A673 (cell line): ENCODE measurements around the gene TFR2. TPM values are rescaled to one million over a fixed set of nuclear protein-coding genes. Genes with fewer than 3 reads are reported as not detected.

Source experiments
- BruUV-seq: library from RNA; stranded (reverse); fragments of 400-500 nt; replicated peaks from 2 replicates; lab custom pipeline; 2021; lab: Mats Ljungman, UMichigan
- CTCF ChIA-PET: fragments of 300-600 bp; sonication (Branson Sonifier 250); formaldehyde crosslinking; loops from one replicate; lab custom pipeline; 2022; ENCODE audit warnings: antibody characterized with exemption; lab: Charles Lee
- POLR2A ChIA-PET: fragments of 300-600 bp; sonication (Branson Sonifier 250); formaldehyde crosslinking; loops from one replicate; lab custom pipeline; 2022; ENCODE audit warnings: antibody characterized with exemption; ENCODE audit not compliant: low non-redundant PET; lab: Charles Lee
- DNase-seq: peaks from one replicate; pipeline ENCODE4 v3.0.0-alpha.2; 2015; ENCODE audit warnings: low spot score
- H3K27ac ChIP-seq: fragments of 200-600 bp; sonication (generic); 2 replicates; pipeline ENCODE4 v1.5.1; 2016; ENCODE audit warnings: mixed run types, low read depth, mild to moderate bottlenecking, mixed read lengths, antibody characterized with exemption, low read length; ENCODE audit not compliant: poor library complexity, severe bottlenecking
- H3K27me3 ChIP-seq: fragments of 200-600 bp; sonication (generic); replicated peaks from 2 replicates; pipeline ENCODE4 v1.6.1; 2017; ENCODE audit warnings: mixed run types, low read depth, mild to moderate bottlenecking, mixed read lengths, antibody characterized with exemption, low read length; ENCODE audit not compliant: insufficient read depth, poor library complexity
- H3K36me3 ChIP-seq: fragments of 200-600 bp; sonication (generic); 2 replicates; pipeline ENCODE4 v1.6.1; 2016; ENCODE audit warnings: mixed run types, mild to moderate bottlenecking, mixed read lengths, antibody characterized with exemption, low read length; ENCODE audit not compliant: insufficient read depth, poor library complexity, severe bottlenecking
- H3K4me1 ChIP-seq: fragments of 200-600 bp; sonication (generic); 2 replicates; pipeline ENCODE4 v1.6.1; 2017; ENCODE audit warnings: mixed run types, mild to moderate bottlenecking, mixed read lengths, antibody characterized with exemption, low read length; ENCODE audit not compliant: insufficient read depth, poor library complexity, severe bottlenecking
- H3K4me3 ChIP-seq: fragments of 200-600 bp; sonication (generic); 2 replicates; pipeline ENCODE4 v1.5.1; 2016; ENCODE audit warnings: low read depth, mixed run types, mild to moderate bottlenecking, mixed read lengths, low read length; ENCODE audit not compliant: poor library complexity, severe bottlenecking
- H3K9me3 ChIP-seq: fragments of 200-600 bp; sonication (generic); 2 replicates; pipeline ENCODE4 v1.6.1; 2016; ENCODE audit warnings: mixed run types, low read depth, mild to moderate bottlenecking, mixed read lengths, antibody characterized with exemption, low read length; ENCODE audit not compliant: poor library complexity, severe bottlenecking
- EZH2 ChIP-seq: fragments of 200-600 bp; sonication (generic); IDR thresholded peaks from 2 replicates; pipeline ENCODE4 v1.6.1; 2017; ENCODE audit warnings: borderline replicate concordance, low read depth, mild to moderate bottlenecking, mixed read lengths, antibody characterized with exemption, low read length; ENCODE audit not compliant: poor library complexity, severe bottlenecking
- intact Hi-C: fragments of 100-400 bp; cut with micrococcal nuclease; formaldehyde crosslinking; loops from one replicate; pipeline ENCODE4 v1.10.0; 2022; ENCODE audit not compliant: unreplicated experiment
- total RNA-seq: library from RNA; stranded (reverse); gene quantifications from 2 replicates; pipeline ENCODE4 v1.2.3, GENCODE V29; 2021
- TF ChIP-seq, protein P1 (sequence below): fragments of 300-800, 200-600 bp; sonication (generic); conservative IDR thresholded peaks from 2 replicates; pipeline ENCODE4 v1.5.1; 2017; ENCODE audit warnings: low read depth, mild to moderate bottlenecking, antibody characterized with exemption, low read length, moderate library complexity, mixed read lengths

The TFR2 gene
- total RNA-seq, 1 experiment from 2014 or later = 2.0 TPM

DNA sequence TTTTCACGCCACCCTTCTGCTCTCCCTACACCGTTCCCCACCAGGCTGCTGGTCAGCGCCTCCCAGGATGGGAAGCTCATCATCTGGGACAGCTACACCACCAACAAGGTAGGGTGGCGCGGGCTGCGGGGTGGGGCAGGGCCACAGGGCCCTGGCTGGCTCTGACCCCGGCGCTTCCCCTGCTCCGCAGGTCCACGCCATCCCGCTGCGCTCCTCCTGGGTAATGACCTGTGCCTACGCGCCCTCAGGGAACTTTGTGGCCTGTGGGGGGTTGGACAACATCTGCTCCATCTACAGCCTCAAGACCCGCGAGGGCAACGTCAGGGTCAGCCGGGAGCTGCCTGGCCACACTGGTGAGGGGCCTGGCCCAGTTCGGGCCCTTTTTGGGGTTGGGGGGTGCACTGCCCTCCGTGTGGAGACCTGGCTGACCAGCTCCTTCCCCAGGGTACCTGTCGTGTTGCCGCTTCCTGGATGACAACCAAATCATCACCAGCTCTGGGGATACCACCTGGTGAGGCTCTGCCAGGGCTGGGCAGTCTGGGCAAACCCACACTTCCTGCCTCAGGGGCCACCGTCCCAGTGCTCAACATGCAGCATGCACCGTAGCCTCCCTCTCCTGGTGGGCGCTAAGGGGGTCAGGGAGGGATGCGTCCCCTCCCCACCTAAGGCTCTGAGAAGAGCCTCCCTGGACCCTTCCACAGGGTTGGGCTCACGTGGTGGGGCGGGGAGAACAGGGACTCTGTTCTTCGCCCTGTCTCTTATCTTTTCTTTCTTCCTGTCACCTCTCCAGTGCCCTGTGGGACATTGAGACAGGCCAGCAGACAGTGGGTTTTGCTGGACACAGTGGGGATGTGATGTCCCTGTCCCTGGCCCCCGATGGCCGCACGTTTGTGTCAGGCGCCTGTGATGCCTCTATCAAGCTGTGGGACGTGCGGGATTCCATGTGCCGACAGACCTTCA is 36.2 kb upstream of the TFR2 start:
- ChIA-PET CTCF (interaction anchor here (0.7 kb wide), 1 partner anchor 45 kb away, joined by 3 read pairs; no protein-coding TSS in a partner anchor), POLR2A (interaction anchor here (0.6 kb wide), 1 partner anchor 16 kb away, joined by 3 read pairs; no protein-coding TSS in a partner anchor)
- H3K27me3 ChIP-seq = no peaks in the 10 kb centered on the region
- no peak overlapping the region for H3K4me3 ChIP-seq
- H3K36me3 ChIP-seq = peaks cover 58% of the 10 kb centered on the region
- peaks cover 13% of the 10 kb centered on the region for H3K4me1 ChIP-seq
- TF ChIP-seq, protein P1, sequence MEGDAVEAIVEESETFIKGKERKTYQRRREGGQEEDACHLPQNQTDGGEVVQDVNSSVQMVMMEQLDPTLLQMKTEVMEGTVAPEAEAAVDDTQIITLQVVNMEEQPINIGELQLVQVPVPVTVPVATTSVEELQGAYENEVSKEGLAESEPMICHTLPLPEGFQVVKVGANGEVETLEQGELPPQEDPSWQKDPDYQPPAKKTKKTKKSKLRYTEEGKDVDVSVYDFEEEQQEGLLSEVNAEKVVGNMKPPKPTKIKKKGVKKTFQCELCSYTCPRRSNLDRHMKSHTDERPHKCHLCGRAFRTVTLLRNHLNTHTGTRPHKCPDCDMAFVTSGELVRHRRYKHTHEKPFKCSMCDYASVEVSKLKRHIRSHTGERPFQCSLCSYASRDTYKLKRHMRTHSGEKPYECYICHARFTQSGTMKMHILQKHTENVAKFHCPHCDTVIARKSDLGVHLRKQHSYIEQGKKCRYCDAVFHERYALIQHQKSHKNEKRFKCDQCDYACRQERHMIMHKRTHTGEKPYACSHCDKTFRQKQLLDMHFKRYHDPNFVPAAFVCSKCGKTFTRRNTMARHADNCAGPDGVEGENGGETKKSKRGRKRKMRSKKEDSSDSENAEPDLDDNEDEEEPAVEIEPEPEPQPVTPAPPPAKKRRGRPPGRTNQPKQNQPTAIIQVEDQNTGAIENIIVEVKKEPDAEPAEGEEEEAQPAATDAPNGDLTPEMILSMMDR = no peak
- H3K27ac ChIP-seq = no peak overlapping the region
- intact Hi-C loops = loop anchor here (10.0 kb wide), 1 partner anchor 93 kb away; the partner anchor contains the start of genes FBXO24 and LRCH4
- no peak for DNase-seq
- BruUV-seq = no TSS peak
- no peaks in the 10 kb centered on the region for H3K9me3 ChIP-seq

DNA sequence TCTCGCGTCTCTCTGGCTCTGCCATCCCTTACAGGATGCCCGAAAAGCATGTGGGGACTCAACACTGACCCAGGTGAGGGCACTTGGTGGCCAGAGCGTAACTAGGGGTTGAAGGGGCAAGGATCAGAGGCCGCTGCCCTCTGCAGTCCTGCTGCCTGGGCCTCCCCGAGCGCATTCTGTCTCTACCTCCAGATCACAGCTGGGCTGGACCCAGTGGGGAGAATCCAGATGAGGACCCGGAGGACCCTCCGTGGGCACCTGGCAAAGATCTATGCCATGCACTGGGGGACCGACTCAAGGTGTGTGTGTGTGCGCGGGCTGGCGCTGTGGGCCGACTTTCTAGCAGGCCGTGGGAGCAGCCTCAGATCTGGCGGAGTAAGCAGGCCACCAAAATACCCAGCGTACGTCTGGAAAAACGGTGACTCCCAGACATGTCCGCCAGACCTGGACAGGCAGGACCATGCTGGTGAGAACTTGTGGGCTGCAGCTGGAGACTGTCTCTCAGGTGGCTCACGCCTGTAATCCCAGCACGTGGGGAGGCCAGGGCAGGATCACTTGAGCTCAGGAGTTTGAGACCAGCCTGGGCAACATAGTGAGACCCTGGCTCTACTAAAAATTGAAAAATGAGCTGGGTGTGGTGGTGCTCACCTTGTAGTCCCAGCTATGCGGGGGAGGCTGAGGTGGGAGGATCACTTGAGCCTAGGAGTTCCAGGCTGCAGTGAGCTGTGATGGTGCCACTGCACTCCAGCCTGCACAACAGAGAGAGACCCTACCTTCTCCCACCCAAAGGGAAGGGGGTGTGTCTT is 35.4 kb upstream of the TFR2 start:
- Histone ChIP-seq H3K4me3 (peak overlapping the region; percentile 98), H3K36me3 (peaks cover 49% of the 10 kb centered on the region), H3K27me3 (no peaks in the 10 kb centered on the region), H3K4me1 (peaks cover 13% of the 10 kb centered on the region), H3K27ac (peak overlapping the region; percentile 48), H3K9me3 (no peaks in the 10 kb centered on the region)
- TF ChIP-seq, protein P1 = no peak
- TF ChIP-seq EZH2 = no peak
- intact Hi-C loops = loop anchor here (10.0 kb wide), 1 partner anchor 92 kb away; the partner anchor contains the start of genes FBXO24 and LRCH4
- DNase-seq = no peak
- ChIA-PET CTCF (interaction anchor here (0.7 kb wide), 1 partner anchor 48 kb away, joined by 6 read pairs; no protein-coding TSS in a partner anchor), POLR2A (interaction anchor here (0.6 kb wide), 1 partner anchor 15 kb away, joined by 3 read pairs; no protein-coding TSS in a partner anchor)
- no TSS peak for BruUV-seq
